GM21381 (cell line): Measurements from ENCODE around the gene ANAPC2.
A peak's percentile ranks its signal among the peaks of the same experiment; 100 is the strongest.

Experiments used
- ATAC-seq: cut with Tn5 transposase; IDR thresholded peaks from one replicate; pipeline ENCODE4 v1.9.1; 2021; ENCODE audit warnings: mild to moderate bottlenecking, moderate library complexity; ENCODE audit not compliant: unreplicated experiment

Gene ANAPC2

GRCh38 chr9:137227054-137227852, 38.9 kb upstream of the ANAPC2 start, which contains the start of gene RNF224:
Gene RNF224 (plus strand): TSS chr9:137227502. CDS start chr9:137228336, 834 bp downstream.
- no peak for ATAC-seq

- no peak for ATAC-seq
Measured at GRCh38 chr9:137226338-137227053, 38.1 kb upstream of the ANAPC2 start.

GRCh38 chr9:137225699-137226331, 37.5 kb upstream of the ANAPC2 start:
- no peak for ATAC-seq

GRCh38 chr9:137224830-137225694, 36.7 kb upstream of the ANAPC2 start, which contains the start of gene CYSRT1:
Gene CYSRT1 (plus strand): TSS chr9:137225174. CDS start chr9:137225622, 448 bp downstream.
- ATAC-seq: no peak

GRCh38 chr9:137223078-137223970, 35.0 kb upstream of the ANAPC2 start:
- peak; percentile 66 for ATAC-seq

- no peak for ATAC-seq
Measured at GRCh38 chr9:137222190-137223077, 34.1 kb upstream of the ANAPC2 start, which contains the start of gene RNF208. Gene RNF208 (minus strand): TSS chr9:137222240. CDS start chr9:137221212, 1,028 bp downstream.

GRCh38 chr9:137221506-137222111, 33.2 kb upstream of the ANAPC2 start:
- no peak for ATAC-seq

- no peak for ATAC-seq
Measured at GRCh38 chr9:137221095-137221505, 32.7 kb upstream of the ANAPC2 start.

- no peak for ATAC-seq
Measured at GRCh38 chr9:137220317-137221094, 32.1 kb upstream of the ANAPC2 start.

GRCh38 chr9:137219757-137220316, 31.5 kb upstream of the ANAPC2 start:
- ATAC-seq: no peak

- no peak for ATAC-seq
Measured at GRCh38 chr9:137218754-137219271, 30.5 kb upstream of the ANAPC2 start.

- ATAC-seq: no peak
Measured at GRCh38 chr9:137218212-137218753, 29.9 kb upstream of the ANAPC2 start.

GRCh38 chr9:137217276-137218211, 29.2 kb upstream of the ANAPC2 start:
- ATAC-seq: no peak

- no peak for ATAC-seq
Measured at GRCh38 chr9:137216188-137216965, 28.0 kb upstream of the ANAPC2 start.
